MM.1S (cell line): Measurements from ENCODE around the gene PHLDB1.
"Not testable (repeated sequence)": the region's sequence is repeated elsewhere in the genome, so short reads cannot be mapped to it uniquely, and the experiment has no call there.

Experiments used
- CTCF ChIP-seq: fragments of 300-600 bp; sonication (generic); IDR thresholded peaks from 2 replicates; pipeline ENCODE4 v1.5.1; 2016; ENCODE audit warnings: antibody characterized with exemption, low read length, mixed read lengths
- EZH2phosphoT487 ChIP-seq: fragments of 300-600 bp; sonication (generic); IDR thresholded peaks from 2 replicates; pipeline ENCODE4 v1.6.1; 2018; ENCODE audit warnings: antibody characterized with exemption, low read length

- TF ChIP-seq CTCF, EZH2phosphoT487: not testable (repeated sequence)
Observed at GRCh38 chr11:118611433-118611795, 4.0 kb downstream of the PHLDB1 start.
